HG03571 (cell line): ENCODE results near the gene MRTFB.

ENCODE experiments used
- ATAC-seq: cut with Tn5 transposase; IDR thresholded peaks from one replicate; pipeline ENCODE4 v1.9.1; 2021; ENCODE audit not compliant: unreplicated experiment

MRTFB gene

DNA sequence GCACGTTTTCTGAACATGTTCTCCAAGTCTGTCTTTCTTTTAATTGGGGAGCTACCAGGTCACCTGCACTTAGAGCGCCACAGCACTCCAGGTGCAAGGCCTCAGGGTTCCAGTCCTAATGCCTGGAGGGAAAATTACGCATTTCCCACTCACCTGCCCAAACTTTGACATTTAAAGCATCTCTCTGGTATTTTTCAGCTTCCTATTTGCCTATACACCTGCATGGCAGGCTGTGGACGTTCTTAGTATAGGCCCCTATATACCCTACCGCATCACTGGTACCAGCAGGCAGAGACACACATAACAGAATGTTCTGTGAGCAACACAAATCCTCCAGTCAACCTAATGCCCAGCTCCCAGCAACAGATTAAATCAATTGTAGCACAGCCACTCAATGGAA is 213.3 kb downstream of the MRTFB start:
- no peak for ATAC-seq

DNA sequence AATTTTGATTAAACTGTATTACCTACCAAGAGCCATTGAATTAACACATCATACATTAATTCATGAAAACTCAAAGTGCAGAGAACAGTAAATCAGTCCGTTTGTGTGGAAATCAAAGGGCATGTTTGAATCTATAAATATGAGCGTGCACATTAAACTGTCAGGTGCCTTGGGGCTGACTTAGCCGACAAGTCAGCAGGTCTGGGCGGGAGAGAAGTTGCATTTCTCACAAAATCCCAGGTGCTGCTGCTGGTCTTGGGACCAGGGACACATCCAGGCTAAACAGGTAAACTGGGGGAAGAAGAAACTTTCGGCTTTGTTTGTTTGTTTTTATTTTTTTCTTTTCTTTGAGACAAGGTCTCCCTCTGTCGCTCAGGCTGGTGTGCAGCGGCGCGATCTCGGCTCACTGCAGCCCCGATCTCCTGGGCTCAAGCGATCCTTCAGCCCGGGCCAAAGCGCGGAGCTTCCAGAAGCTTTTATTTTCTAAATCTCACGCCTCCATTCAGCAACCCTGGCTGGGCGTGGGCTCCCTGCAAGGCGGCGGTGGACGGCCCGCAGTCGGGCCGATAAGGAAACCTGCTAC is 213.9 kb downstream of the MRTFB start:
- ATAC-seq, result peak; percentile 31

DNA sequence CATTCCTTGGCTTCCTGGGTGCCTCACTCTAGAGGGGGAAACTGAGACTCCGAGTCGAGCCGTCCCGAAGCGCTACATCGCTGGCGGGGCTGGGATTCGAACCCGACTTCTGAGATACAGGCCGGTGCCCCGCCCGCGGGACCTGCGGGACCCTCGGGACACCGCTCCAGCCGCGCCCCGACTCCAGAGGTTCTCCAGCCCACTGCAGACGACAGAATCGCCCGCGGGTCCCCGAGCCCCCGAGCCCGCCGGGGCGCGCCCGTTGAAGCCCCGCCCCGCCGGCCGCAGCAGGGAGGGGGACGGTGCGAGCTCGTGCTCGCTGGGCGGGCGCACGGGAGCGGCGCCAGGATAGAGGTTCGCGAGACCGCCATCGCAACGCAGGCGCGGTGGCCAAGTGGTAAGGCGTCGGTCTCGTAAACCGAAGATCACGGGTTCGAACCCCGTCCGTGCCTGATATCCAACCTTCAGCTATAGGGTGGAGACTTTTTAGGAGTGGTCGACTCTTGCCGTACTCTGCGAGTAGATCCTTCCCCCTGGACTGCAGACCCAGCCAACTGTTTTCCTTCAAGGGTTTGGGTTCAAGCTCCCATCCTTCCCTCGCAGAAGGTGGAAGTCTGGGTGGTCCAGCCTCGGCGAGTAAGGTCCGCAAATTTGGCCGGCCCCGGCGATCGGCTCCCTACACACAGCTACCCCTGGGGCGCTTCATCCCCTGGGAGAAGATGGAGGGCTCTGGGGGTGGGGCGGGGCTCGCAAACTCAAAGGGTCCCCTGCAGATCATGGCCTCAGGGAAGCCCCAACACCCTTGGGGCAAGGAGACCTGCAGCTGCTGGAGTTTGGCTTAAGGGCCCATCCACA is 214.6 kb downstream of the MRTFB start:
- ATAC-seq, result peak; percentile 70

DNA sequence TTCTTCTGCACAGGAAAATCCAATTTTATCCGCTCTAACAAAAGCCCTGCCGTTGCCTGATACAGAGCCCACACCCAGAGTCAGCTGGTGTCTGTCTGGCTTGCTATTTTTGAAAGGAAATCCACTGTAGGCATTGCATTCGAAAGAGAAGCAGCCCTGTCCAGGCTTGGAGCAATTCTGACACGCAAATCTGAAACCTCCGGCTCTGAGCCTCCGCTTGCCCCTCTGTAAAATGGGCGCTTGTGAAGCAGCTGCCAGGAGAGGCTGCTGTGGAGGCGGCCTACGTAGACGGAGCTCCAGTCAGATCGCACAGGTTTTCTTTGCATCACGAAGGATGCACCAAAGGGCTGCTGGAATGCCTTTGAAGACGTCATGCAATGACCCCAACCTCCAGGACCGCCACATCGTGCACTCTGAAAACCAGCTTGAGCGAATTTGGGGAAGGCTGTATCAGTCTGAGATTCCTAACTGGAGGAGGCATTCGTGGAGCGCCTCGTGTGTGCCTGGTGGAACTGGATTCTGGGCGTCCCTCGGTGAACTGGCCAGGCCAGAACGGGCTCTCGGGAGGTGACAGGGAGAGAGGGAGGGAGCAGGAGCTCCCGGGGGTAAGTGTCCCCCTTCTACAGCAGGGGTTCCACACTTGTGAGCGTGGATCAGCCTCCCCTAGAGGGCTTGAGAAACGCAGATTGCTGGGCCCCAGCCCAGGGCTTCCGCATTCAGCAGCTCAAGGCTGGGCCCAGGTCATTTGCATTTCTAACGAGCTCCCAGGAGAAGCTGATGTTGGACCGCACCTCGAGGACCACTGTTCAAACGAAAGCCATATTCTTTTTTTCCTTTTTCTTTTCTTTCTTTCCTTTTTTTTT is 215.5 kb downstream of the MRTFB start:
- peak; percentile 5 for ATAC-seq

DNA sequence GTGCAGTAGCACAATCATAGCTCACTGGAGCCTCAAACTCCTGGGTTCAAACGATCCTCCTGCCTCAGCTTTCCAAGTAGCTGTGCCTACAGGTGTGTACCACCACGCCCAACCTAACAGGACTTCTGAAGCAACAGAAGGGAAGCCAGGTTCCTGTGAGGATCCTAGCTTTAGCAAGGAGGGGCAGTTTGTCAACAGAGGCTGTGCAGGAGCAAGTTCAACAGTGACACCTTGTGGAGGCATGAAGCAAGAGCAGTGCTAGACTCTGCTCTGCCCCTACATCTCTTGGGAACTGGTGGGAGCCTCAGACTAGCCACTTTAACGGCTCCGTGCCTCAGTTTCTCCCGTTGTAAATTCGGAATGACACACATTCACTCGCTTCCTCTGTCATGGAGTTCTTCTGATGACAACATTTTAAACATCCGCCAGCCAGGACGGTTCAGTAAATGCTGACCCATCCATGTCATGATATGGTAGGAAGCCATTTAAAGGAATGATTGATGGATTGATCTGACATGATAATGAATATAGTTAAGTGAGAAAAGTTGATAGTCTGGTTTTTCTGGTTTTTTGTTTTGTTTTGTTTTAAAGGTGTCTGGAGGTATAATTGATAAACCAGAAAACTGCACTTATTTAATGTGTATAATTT is 218.7 kb downstream of the MRTFB start:
- ATAC-seq, result no peak

DNA sequence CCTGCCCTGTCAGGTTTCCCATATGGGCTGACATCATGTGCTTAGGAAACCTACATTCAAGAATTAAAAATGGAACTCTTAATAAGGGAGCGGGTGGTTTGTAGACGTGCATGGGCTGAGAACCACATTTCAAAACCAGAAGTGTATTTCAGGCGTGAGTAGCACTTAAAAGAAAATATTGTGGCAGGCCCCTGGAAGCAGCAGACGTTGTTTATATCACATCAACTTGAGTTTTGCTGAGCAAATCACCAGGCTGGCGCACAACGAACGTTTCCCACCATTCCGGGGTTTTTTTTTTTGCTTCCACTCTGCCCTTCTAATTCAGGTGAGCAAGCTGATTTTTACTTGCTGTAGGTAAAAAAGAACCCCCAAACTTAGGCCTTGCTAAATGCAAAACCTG is 220.2 kb downstream of the MRTFB start:
- no peak for ATAC-seq

DNA sequence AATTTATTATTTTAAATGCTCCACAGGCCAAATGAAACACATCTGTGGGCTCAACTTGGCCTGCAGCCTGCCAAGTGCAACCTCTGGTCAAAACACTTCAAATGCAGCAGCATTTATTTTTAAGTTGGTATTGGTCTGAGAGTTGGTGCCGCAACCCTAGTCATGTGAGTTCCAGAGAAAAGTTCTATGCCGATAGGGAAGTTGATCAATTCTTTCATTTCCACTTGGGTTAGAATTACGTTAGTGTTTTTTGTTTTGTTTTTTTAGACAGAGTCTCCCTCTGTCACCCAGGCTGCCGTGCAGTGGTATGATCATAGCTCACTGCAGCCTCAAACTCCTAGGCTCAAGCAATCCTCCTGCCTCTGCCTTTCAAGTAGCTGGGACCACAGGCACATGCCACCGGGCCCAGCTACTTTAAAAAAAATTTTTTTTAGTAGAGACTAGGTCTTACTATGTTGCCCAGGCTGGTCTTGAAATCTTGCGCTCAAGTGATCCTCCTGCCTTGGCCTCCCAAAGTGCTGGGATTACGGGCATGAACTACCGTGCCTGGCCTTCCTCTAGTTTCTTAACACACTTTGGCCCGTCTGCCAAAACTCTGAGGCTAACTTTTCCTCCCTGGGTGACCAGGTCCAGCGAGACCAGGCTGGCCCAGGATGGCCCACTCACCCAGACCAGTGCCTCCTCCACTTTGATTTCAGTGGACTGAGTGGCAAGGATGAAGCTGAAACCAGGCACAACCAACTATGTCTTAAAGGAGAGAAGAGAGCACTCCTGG is 221.1 kb downstream of the MRTFB start:
- ATAC-seq, result no peak

DNA sequence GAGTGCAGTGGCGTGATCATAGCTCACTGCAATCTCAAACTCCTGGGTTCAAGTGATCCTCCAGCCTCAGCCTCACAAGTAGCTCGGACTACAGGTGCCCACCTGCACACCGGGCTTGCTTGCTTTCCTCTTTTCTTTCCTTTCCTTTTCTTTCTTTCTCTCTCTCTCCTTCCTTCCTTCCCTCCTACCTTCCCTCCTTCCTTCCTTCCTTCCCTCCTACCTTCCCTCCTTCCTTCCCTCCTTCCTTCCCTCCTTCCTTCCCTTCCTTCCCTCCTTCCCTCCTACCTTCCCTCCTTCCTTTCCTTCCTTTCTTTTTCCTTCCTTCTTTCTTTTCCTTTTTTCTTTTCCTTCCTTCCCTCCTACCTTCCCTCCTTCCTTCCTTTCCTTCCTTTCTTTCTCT is 225.5 kb downstream of the MRTFB start:
- ATAC-seq, result no peak

DNA sequence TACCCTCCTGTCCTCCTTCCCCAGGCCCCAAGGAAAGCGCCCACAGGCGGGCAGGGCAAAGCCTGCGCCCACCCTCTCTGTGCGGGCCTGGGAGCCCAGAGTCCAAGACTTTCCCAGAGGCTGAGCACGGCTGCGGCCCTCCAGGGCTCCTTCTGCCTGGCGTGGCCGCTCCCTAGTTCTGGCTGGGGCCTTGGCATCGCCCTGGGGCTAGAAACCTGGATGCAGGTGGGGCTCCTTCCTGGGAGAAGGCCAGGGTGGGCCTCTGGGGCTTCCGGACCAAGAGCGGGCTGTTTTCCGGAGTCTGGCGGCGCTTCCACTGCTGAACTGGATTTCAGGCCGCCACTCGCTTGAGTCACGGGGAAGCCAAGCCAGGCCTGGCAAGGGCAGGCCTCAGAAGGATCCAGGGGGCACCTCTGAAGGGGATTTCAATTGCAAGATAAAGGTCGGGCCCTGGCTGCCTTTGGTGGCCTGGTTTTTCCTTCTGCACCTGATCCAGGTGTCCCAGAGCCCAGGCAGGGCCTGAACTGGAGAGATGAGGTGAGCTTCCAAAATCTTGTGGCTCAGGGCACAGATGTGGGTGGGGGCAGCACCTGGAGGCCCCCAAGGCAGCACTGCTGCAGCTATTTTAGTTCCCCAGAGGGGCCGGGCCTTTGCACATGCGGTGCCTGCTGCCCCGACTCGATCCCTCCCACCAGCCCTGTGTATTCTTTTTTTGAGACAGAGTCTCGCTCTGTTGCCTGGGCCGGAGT is 227.4 kb downstream of the MRTFB start:
- no peak for ATAC-seq

DNA sequence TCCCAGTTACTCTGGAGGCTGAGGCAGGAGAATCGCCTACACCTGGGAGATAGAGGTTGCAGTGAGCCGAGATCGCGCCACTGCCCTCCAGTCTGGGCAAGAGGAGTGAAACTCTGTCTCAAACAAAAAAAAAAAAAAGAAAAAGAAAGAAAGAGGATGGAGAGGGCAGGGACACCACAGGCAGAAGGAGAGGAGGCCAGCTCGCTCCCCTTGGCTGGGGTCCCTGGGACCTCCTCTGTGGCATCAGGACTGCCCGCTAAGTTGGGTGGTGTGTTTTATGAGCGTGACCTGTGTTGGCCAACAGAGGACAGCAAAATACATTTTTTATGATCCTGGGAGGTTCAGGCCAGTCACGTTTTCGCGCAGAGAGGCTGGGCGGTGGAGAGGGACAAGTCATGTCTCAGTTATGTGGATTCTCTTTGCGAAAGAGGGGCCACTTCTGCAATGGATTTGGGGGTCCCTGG is 229.6 kb downstream of the MRTFB start:
- no peak for ATAC-seq

DNA sequence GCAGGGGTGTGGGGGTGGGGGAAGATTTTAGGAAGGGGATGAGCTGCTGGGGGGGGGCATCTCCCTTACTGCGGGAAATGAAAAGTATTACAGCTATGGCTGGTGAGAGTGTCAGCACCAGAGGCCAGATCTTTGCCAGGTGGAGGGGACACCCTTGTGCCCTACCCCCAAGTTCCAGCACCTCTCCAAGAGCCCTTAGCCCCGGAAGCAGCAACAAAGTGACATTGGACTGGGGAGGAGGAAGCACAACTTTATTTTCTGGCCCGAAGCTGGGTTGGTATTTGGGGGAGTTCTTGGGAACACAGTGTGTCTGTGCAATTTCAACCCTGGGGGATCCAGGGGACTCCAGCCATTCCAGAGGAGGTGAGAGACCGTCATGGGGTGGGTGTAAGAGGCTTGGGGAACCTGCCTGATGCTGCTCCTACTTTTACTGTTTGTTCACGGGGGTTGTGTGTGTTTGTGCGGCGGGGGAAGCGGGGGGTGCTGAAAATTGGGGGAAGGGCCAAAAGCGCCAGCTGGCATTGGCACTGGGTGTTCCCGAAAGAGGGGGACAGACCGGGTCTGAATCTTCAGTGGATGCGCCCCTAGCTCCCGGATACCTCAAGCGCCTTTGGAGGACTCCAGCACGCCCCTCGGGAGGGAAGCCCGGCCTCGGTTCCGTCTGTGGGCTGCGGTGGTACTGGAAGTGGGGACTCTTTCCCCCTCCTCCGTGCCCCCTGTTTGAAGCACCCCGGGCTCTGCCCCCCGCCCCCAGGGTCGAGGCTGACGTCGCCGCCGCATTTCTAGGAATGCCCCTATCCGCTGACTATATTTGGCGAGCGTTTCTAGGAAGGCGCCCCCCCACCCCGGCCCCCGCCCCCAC is 230.3 kb downstream of the MRTFB start:
- no peak for ATAC-seq

DNA sequence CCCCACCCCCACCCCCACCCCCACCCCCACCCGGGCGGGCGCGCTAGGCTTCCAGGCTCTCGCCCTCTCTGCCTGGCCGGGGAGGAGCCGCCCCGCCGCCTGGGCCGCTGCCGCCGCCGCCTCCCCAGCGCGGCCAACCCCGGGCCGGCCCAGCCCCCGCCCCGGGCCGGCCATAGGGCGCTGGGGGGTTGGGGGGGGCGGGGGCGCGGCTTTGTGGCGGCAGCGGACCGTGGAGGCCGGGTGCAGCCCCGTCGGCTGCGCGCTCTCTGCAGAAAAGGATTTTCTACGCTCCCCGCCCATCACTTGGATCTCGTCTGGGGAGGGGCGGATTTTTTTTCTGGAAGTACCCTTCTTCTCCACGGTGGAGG is 230.9 kb downstream of the MRTFB start:
- ATAC-seq, result peak; percentile 64

DNA sequence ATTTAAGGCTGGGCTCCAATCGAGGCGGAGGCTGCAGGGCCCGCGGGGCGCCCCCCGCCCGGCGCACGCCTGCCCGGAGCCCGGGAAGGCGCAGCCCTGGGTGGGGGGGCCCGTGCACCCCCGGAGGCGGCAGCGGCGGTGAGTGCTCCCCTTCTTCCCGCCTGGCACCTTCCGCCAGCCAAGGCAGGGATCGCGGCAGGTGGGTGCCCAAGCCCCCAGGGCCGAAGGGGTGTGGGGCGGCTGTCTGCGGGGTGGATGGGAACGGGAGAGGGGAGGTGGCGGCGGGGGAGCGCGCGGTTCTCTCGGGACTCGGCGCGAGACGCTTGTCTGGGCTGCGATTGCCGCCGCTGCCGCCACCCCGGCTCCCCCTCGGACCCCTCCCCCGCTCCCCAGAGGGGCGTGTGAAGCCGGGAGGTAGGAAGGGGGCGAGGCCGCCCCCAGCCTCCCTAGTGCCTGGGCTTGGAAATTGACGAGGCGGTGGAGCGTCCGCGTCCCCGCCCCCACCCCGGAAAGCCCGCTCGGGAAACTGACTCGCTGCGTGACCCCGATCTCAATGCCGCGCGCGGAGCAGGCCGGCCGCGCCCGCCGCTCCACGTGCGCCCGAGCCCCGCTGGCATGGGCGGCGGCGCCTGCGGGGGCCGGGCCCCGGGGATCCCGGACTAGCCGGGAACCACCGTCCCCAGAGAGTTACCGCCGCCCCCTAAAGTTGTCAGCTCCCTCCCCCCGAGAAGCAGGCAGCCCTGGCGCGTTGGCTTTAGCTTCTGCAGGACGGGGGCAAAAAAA is 231.5 kb downstream of the MRTFB start:
- ATAC-seq, result peak; percentile 33

DNA sequence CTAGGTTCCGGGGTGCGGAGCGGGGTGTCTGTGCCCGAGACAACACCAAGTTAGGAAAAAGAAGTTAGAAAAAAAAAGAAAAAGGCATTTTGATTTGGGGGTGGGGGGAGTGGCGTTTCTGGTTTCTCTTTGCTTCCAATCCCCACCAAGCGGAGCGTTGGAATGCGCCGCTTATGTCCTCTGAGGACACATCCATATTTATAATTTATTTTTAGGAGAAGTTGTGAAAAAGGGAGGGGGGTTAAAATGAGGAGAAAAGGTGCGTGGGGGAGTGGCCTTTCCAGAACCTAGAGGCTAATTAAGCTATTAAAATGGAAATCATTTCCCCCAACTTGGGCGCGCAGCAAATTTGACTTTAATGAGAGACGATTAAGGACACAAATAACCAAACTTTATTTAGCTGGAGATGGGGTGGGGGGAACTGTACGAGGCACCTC is 232.1 kb downstream of the MRTFB start:
- no peak for ATAC-seq

DNA sequence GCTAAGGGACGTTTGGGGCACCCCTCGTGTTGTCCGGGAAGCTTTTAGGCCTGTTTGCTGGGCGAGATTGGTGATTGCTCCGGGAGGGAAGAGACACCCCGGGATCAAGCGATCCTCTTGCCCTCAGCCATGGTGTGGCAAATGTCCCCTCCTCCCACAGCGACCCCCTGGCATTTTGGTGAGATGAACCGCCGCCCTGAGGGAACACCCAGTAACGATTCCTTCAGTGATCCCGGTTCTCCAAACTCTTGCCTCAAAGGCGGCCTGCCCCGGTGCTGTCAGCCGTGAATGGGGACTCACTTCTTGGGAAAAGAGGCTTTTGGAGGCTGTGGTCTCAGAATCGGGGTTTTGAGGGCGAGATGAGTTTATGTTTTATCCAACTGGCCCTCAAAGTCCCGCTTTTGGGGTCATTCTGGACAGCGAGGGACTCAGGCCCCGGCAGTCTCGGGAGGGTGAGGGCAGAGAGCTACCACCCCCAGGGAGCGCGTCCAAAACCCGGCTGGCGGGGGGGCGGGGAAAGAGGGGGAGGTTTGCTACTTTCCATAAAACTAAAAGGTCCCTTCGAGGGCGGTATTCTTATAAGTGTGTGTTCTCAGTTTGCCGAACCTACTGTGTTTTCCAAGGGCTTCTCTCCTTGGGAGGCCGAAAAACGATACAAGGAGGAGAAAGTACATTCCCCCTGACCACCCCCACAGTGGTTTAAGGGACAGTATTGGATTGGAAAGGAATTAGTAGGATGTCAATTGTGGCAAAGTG is 232.7 kb downstream of the MRTFB start:
- no peak for ATAC-seq

DNA sequence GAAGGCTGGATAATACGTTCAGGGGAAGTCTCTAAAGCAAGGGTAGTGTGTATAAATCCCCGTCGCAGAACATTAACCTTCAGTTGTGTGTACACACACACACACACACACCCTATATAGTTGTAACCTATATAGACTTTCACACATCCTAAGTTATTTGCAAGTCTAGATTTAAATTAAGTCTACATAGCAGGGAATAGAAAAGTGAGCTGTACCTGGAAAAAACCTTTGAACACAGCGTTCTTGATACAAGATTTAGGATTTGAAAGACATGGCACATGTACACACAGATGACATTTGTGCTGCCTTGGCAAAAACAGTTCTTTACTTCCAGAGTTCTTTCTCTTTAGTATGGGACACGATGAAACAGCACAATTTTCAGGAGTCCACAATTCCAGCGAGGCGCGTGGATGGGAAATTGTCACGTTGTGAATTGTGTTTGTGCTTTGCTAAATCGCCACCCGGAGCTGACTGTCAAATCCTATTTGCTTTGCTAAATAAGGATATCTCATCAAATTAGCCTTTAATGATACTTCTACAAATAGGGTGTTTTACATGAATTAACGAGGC is 233.9 kb downstream of the MRTFB start:
- ATAC-seq, result no peak

DNA sequence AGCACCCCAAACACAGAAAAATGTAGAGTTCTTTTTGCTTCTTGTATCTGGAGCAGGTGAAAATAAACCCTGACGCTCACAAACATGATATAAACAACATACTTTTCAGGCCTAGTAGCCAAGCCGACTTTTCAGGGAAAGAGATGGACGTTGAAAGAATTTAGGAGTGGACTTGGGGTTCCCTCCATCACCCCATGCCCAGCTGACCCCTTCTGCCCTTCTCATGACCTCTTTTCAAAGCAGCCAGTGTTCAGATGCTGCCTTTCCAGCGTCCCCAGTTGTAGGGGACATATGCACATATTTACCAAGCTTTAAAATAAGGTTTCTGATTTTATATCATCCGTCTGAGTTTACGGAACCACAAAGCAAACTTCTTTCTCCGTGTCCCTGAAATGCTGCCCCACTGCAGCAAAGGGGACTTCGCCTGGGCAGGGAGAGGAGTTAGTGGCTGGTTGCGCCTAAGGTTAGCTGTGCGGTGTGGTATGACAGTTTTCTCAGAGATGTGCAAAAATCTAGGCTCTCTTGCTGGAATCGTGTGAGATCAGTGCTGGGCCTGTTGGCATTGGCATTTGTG is 235.5 kb downstream of the MRTFB start:
- ATAC-seq, result no peak
